Measurements from ENCODE around the gene HOXB1.

Gene HOXB1

GRCh38 chr17:48530887-48531272 lies at the start of gene HOXB1:
HOXB1 (minus strand) TSS chr17:48531011; CDS start chr17:48530904, 107 bp downstream.
- no peak for DNase-seq

- no peak for DNase-seq
These were observed 49.1 kb upstream of the HOXB1 start for GRCh38 chr17:48579760-48580554.

GRCh38 chr17:48579471-48579759 lies 48.6 kb upstream of the HOXB1 start:
- DNase-seq, result no peak

- DNase-seq, result no peak
These were observed 48.0 kb upstream of the HOXB1 start for GRCh38 chr17:48578616-48579470.

- peak in 2 of 56 donors; percentile 3 to 34 for DNase-seq
These were observed 47.3 kb upstream of the HOXB1 start, which contains the start of gene HOXB4 for GRCh38 chr17:48577946-48578615. HOXB4 (minus strand) TSS chr17:48578350; CDS start chr17:48578319, 31 bp downstream.

- DNase-seq, result no peak
These were observed 46.6 kb upstream of the HOXB1 start for GRCh38 chr17:48577330-48577945.

GRCh38 chr17:48576479-48577309 lies 45.9 kb upstream of the HOXB1 start:
- DNase-seq, result no peak

GRCh38 chr17:48575673-48576478 lies 45.1 kb upstream of the HOXB1 start:
- DNase-seq, result no peak

GRCh38 chr17:48575066-48575582 lies 44.3 kb upstream of the HOXB1 start:
- DNase-seq, result no peak

GRCh38 chr17:48574505-48575065 lies 43.8 kb upstream of the HOXB1 start:
- DNase-seq, result no peak

GRCh38 chr17:48571826-48572417 lies 41.1 kb upstream of the HOXB1 start:
- DNase-seq, result no peak

- DNase-seq, result no peak
These were observed 40.4 kb upstream of the HOXB1 start for GRCh38 chr17:48571024-48571818.

- no peak for DNase-seq
These were observed 39.7 kb upstream of the HOXB1 start for GRCh38 chr17:48570325-48571023.

GRCh38 chr17:48569674-48570324 lies 39.0 kb upstream of the HOXB1 start:
- DNase-seq, result no peak

GRCh38 chr17:48569240-48569582 lies 38.4 kb upstream of the HOXB1 start:
- no peak for DNase-seq

GRCh38 chr17:48568499-48569239 lies 37.9 kb upstream of the HOXB1 start:
- no peak for DNase-seq
